Measurements from ENCODE around the gene EFHD1.
A peak's percentile ranks its signal among the peaks of the same experiment; 100 is the strongest.
"Not testable (repeated sequence)": the region's sequence is repeated elsewhere in the genome, so short reads cannot be mapped to it uniquely, and the experiment has no call there.

EFHD1 gene

GRCh38 chr2:232697807-232698110 is 64.4 kb downstream of the EFHD1 start:
- peak; percentile 29 for DNase-seq

GRCh38 chr2:232698556-232699091 is 65.2 kb downstream of the EFHD1 start:
- no peak for DNase-seq

- DNase-seq: no peak
Observed at GRCh38 chr2:232699110-232699509, 65.7 kb downstream of the EFHD1 start.

GRCh38 chr2:232700154-232700553 is 66.8 kb downstream of the EFHD1 start:
- DNase-seq: no peak

GRCh38 chr2:232707076-232707475 is 73.7 kb downstream of the EFHD1 start:
- DNase-seq: no peak

- DNase-seq: no peak
Observed at GRCh38 chr2:232713505-232713904, 80.1 kb downstream of the EFHD1 start.

- DNase-seq: no peak
Observed at GRCh38 chr2:232714969-232715368, 81.6 kb downstream of the EFHD1 start.

- not testable (repeated sequence) for DNase-seq
Observed at GRCh38 chr2:232720056-232720455, 86.7 kb downstream of the EFHD1 start.

GRCh38 chr2:232721261-232721660 is 87.9 kb downstream of the EFHD1 start:
- no peak for DNase-seq

GRCh38 chr2:232721882-232722281 is 88.5 kb downstream of the EFHD1 start:
- DNase-seq: no peak

- no peak for DNase-seq
Observed at GRCh38 chr2:232723027-232723426, 89.6 kb downstream of the EFHD1 start.

GRCh38 chr2:232728785-232729184 is 95.4 kb downstream of the EFHD1 start:
- DNase-seq: no peak

- DNase-seq: no peak
Observed at GRCh38 chr2:232731470-232731869, 98.1 kb downstream of the EFHD1 start.

Measured in NCI-H345 (cell line).